Measurements from ENCODE around the gene TFB1M.
"Not testable (repeated sequence)": the region's sequence is repeated elsewhere in the genome, so short reads cannot be mapped to it uniquely, and the experiment has no call there.

The TFB1M gene

DNA sequence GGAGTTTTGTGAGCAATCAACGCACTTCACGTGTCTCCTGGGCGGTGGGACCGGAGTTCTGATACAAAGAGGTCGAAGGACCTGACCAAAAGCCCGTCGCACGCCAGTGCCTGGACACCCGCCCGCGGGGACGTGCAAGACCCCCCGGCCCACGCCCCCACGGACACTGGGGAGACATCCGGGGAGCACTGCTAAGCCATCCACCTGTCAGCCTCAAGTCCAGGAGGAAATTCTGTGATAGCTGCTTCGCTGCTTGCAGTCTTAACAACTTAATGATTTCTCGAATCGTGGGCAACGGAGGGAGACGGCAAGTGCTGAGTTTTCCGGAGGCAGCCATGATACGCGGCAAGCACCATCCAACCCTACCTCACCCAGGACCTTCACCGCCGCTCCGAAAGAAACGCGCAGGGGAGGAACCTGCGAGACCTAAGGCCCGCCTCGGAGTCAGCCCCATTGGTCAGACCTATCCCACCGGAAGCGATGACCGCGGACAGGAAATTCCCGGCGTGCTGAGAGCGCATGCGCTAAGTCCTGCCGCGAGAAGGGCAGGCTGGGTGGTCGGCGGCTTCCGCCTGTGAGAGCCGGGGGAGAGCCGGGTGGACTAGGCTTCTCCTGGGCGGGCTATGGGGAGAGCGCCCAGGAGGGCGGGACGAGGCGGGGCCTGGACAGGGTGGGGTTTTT lies at the start of gene TFB1M:
Gene TFB1M (minus strand): TSS at position 393 of the 681 bp plus-strand sequence. CDS start 56 bp downstream, at position 337.
- peak; percentile 99 for DNase-seq

DNA sequence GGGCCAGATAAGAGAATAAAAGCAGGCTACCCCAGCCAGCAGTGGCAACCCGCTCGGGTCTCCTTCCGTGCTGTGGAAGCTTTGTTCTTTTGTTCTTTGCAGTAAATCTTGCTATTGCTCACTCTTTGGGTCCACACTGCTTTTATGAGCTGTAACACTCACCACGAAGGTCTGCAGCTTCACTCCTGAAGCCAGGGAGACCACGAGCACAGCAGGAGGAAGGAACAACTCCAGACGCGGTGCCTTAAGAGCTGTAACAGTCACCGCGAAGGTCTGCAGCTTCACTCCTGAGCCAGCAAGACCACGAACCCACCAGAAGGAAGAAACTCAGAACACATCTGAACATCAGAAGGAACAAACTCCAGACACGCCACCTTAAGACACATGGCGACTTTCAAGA lies 49.7 kb upstream of the TFB1M start:
- not testable (repeated sequence) for DNase-seq

DNA sequence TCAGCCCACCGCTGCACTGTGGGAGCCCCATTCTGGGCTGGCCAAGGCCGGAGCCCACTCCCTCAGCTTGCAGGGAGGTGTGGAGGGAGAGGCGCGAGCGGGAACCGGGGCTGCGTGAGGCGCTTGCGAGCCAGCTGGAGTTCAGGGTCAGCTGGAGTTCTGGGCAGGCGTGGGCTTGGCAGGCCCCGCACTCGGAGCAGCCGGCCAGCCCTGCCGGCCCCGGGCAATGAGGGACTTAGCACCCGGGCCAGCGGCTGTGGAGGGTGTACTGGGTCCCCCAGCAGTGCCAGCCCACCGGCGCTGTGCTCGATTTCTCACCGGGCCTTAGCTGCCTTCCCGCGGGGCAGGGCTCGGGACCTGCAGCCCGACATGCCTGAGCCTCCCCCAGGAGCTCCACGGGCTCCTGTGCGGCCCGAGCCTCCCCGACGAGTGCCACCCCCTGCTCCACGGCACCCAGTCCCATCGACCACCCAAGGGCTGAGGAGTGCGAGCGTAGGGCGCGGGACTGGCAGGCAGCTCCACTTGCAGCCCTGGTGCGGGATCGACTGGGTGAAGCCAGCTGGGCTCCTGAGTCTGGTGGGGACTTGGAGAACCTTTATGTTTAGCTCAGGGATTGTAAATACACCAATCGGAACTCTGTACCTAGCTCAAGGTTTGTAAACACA lies 48.8 kb upstream of the TFB1M start:
- not testable (repeated sequence) for DNase-seq

DNA sequence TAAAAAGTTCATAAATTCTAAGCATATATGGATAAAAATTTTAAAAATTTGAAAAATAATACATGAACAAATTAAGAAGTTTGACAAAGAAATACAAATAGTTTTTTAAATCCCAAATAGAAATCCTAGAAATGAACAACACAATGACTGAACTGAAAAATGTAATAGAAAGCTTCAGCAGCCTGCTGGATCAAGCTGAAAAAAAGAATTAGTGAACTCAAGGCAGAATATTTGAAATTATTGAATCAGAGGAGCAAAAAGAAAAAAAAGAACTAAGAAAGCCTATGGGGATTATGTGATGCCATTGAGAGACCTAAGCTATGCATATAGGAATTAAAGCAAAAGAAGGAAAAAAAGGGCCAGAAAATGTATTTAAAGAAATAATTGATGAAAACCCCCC lies 39.9 kb upstream of the TFB1M start:
- DNase-seq = no peak

- DNase-seq = no peak
Observed at GRCh38 chr6:155352811-155353210, 38.5 kb upstream of the TFB1M start.

- no peak for DNase-seq
Observed at GRCh38 chr6:155352130-155352420, 37.8 kb upstream of the TFB1M start.

DNA sequence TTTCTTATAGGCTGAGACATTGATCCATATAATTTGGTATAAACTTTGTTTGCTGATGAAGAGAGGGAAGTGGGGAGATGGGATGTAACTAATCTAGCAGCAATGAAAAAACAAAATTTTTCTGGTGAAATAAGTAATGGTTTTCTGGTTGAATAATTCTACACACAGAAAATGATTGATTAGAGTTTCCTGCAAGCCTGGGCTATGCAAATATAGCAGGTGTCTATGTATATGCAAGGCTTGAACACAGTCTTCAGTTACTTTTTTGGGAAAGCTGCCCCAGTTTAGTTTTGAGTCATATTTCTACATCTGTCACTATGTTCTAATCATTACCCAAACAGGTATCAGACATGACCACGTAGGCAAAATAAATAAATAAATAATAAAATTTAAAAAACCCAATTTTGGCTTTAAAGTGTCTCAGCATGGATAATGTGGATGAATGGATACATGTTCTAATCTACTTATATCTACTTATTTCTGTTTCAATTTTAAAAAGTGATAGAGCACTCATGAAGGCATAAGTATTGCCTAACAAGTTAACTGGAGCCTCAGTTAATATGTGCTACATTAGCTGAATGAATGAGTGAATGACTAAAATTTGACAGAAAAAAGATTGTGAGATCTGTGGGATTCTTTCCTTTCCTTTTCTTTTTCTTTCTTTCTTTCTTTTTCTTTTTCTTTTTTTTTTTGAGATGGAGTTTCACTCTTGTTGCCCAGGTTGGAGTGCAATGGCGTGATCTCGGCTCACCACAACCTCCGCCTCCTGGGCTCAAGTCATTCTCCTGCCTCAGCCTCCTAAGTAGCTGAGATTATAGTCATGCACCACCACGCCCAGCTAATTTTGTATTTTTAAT lies 37.2 kb upstream of the TFB1M start:
- DNase-seq = no peak

GRCh38 chr6:155349956-155350355 lies 35.7 kb upstream of the TFB1M start:
- DNase-seq = no peak

DNA sequence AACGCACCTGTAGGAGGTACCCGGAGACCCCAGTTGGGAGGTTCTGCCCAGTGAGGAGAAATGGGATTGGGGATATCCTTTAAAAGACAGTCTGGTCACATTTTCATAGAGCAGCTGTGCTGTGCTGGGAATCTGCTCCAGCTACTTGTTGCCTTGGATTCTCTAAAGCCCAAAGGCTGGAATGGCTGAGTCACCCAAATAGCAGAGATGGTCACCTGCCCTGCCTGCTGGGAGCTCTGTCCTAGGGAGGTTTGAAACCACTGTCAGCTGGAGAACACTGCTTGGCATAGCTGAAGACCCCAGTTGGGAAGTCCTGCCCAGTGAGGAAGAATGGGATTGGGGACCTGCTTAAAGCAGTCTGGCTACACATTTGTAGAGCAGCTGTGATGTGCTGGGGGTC lies 34.8 kb upstream of the TFB1M start:
- no peak for DNase-seq

- DNase-seq = no peak
Observed at GRCh38 chr6:155347800-155348199, 33.5 kb upstream of the TFB1M start.

- no peak for DNase-seq
Observed at GRCh38 chr6:155346957-155347356, 32.7 kb upstream of the TFB1M start.

DNA sequence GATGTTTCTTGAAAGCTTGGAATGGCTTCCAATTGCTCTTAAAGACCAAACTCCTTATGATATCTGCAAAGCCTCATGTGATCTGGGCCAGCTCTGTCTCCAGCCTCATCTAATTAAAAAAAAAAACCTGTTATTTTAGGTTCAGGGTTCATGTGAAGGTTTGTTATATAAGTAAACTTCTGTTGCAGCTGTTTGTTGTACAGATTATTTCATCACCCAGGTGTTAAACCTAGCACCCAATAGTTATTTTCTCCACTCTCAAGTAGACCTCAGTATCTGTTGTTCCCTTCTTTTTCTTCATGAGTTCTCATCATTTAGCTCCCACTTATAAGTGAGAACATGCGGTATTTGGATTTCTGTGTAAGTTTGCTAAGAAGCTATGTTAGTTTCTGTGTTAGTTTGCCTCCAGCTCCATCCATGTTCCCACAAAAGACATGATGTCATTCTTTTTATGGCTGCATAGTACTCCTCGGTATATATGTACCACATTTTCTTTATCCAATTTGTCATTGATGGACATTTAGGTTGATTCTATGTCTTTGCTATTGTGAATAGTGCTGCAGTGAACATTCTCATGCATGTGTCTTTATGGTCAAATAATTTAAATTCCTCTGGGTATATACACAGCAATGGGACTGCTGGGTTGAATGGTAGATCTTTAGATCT lies 30.2 kb upstream of the TFB1M start:
- no peak for DNase-seq

DNA sequence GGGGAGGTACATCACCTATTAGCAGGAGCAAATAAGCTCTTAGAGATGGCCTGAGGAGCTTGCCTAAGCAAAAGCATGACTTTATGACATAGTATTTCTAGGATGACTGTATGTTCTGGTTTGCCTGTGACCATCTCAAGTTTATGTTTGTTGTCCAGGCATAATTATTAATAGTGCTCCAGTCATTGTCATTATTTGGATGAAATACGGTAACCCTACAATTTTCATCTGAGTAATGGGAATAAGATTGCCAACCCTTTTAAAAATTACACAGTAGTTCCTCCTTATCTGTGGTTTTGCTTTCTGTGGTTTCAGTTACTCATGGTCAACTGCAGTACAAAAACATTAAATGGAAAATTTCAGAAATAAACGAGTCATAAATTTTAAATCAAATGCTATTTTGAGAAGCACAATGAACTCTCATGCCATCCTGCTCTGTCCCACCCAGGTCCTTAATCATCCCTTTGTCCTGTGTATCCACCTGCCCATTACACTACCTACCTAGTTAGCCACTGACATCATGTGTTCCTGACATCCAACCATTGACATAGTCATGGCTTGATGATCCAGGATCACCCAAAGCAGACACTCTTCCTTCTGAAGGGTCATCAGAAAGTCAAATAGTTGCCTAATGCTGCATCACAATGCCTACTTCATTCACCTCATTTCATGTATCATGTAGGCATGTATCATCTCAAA lies 27.0 kb upstream of the TFB1M start:
- DNase-seq = no peak

DNA sequence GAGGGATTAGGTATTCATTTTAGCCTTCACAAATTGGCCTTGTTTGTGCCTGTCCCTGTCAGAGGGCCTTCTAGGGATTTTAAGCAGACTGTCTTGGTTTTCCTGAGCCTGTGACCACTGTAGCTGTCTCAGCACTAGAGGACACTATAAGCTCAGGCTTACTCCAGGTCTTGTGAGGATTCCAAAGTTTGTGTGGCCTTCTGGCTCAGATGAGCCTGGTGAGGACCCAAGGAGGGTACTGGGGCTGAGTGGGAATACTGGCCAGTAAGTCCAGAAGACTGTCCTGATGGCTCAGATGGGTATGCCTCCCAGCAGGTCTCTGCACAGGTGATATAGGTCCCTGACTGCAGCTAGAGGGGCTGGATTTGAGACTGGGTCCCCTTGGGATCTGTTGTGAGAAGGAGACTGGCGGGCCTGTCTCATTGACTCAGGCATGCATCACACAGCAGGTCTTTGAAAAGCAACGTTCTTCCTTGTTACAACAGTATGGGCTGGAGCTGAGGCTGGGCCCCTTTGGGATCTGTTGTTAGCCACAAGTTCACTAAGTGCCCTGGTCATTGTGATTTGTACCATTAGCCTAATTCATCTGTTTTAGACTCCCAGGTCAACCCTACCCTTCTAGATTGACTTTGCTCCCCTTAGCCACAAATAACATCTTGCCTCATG lies 26.3 kb upstream of the TFB1M start:
- no peak for DNase-seq

- not testable (repeated sequence) for DNase-seq
Observed at GRCh38 chr6:155339929-155340328, 25.6 kb upstream of the TFB1M start.

- not testable (repeated sequence) for DNase-seq
Observed at GRCh38 chr6:155338237-155338636, 24.0 kb upstream of the TFB1M start.

DNA sequence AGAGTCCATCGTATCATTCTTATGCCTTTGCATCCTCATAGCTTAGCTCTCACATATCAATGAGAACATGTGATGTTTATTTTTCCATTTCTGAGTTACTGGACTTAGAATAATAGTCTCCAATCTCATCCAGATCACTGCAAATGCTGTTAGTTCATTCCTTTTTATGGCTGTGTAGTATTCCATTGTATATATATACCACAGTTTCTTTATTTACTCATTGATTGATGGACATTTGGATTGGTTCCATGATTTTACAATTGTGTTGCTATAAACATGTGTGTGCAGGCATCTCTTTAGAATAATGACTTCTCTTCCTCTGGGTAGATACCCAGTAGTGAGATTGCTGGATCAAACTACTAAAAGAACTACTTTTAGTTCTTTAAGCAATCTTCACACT lies 21.0 kb upstream of the TFB1M start:
- no peak for DNase-seq

DNA sequence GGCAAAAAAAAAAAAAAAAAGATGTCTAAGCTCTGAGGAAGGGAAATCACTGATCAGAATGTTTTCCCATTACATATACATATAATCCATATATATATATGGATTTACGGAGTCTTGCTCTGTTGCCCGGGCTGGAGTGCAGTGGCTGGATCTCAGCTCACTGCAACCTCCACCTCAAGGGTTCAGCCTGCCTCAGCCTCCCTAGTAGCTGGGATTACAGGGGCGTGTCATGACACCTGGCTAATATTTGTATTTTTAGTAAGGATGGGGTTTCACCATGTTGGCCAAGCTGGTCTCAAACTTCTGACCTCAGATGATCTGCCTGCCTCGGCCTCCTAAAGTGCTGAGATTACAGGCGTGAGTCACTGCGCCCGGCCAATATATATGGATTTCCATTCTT lies 19.8 kb upstream of the TFB1M start:
- not testable (repeated sequence) for DNase-seq

DNA sequence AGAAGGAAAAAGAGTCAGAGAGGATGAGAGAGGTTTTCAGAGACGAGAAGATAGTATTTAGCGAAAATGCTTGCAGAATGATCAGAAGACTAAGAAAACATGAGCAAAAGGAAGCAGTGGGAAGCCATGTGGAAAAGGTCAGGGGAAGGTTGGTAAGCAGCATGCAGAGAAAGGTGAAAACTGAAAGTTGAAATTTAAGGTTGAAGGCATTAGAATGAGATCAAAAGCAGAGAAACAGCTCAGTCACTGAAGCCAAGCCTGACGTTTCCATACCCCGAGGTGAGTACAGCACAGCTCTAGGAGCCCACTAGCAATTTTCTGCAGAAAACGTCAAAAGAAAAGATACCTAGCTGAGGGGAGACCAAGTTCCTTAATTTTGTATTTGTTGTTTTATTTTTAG lies 19.1 kb upstream of the TFB1M start:
- DNase-seq = no peak

GRCh38 chr6:155330922-155331321 lies 16.6 kb upstream of the TFB1M start:
- DNase-seq = no peak

DNA sequence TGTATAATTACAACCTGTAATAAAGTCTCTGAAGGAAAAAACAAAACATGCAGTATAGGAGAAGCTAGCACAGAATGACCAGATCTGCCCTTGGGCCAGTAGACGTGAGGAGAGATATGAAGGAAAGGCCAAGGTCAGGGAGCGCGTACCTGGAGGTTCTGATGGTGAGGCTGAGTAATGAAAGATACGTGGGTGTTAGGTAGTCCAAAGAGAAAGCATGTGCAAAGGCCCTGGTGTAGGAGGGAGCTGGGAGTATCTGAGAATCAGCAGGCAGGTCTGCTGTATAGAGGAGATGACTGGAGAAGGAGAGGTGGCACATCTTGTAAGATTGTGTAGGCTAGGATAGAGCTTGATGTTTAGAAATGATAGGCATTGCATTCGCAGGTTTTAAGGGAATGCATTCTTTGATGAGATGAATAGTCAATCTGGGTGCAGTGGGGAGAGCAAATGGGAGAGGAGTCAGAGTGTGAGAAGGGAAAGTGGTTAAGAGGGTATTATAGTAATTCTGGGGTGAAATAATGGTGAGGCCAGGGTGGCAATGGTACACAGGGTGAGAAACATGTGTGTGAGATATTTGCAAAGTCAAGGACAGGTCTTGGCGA lies 15.9 kb upstream of the TFB1M start:
- DNase-seq = no peak
